ENCODE measurements around the gene HDAC4.

The HDAC4 gene

GRCh38 chr2:239000500-239001073 lies 400.2 kb downstream of the HDAC4 start:
- DNase-seq, result no peak

GRCh38 chr2:239000089-239000488 lies 400.7 kb downstream of the HDAC4 start:
- no peak for DNase-seq

DNA sequence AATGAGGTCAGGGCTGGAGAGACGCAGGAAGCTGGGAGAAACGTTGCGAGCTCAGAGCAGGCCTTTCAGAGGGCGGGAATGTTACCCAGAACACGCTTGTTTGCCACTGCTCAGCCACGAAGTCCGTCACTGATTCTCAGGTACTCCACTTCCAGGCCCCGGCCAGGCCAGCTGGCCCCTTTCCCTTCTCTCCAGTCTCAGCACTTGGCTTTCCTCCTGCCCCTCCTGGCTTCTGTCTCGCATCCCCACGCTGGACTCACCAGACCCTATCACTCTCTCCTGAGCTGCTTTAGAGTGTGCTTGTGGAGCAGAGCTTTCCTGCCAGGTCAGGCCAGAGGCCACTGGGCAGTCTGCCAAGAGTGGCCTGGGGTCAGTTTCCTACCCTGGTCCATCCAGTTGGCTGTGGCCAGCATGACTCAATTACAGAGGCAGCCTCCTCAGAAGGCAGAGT lies 401.5 kb downstream of the HDAC4 start:
- DNase-seq, result no peak

GRCh38 chr2:238998801-238999200 lies 402.0 kb downstream of the HDAC4 start:
- no peak for DNase-seq

Data from hippocampal formation (tissue), 2 donors.